Keratinocyte (primary cell): ENCODE data around the gene LDLRAD4. TPM values are rescaled to one million over a fixed set of nuclear protein-coding genes. Genes with fewer than 3 reads are reported as not detected.

Experiments used
- DNase-seq: peaks from one replicate; pipeline ENCODE4 v3.0.0-alpha.2; 2011; ENCODE audit warnings: low read depth, missing footprints, low spot score
- FAIRE-seq: peaks from 2 replicates; lab custom pipeline; 2011; peaks lifted over from hg19 to GRCh38; lab: Jason Lieb, UNC
- H2AFZ ChIP-seq: 2 replicates; pipeline ENCODE4 v1.6.0; 2012; ENCODE audit warnings: low read length, control low read depth, inconsistent platforms; ENCODE audit not compliant: control insufficient read depth
- H3K27ac ChIP-seq: 2 replicates; pipeline ENCODE4 v1.5.1; 2011; ENCODE audit warnings: low read length; ENCODE audit not compliant: control insufficient read depth, insufficient read depth
- H3K27me3 ChIP-seq: 3 replicates; pipeline ENCODE4 v1.6.0; 2011; ENCODE audit warnings: low read length; ENCODE audit not compliant: control insufficient read depth, insufficient read depth; ENCODE audit errors: extremely low read depth
- H3K36me3 ChIP-seq, 2 experiments: 2 replicates in 1 of 2; 3 replicates in 1 of 2; pipeline ENCODE4 v1.5.1; 2011; ENCODE audit warnings: low read length in 2 of 2, mild to moderate bottlenecking in 1 of 2; ENCODE audit not compliant: control insufficient read depth in 2 of 2, insufficient read depth in 2 of 2; ENCODE audit errors: extremely low read depth in 1 of 2
- H3K4me1 ChIP-seq: 3 replicates; pipeline ENCODE4 v1.5.1; 2011; ENCODE audit warnings: low read length; ENCODE audit not compliant: control insufficient read depth, insufficient read depth; ENCODE audit errors: extremely low read depth
- H3K4me2 ChIP-seq: 3 replicates; pipeline ENCODE4 v1.6.0; 2011; ENCODE audit warnings: low read depth, low read length; ENCODE audit not compliant: control insufficient read depth, insufficient read depth; ENCODE audit errors: extremely low read depth
- H3K4me3 ChIP-seq, 3 experiments: fragments of 200-600 bp in 1 of 3; sonication (generic) in 1 of 3; 2 replicates in 2 of 3; 3 replicates in 1 of 3; pipeline ENCODE4 v1.5.1; 2011 to 2016; ENCODE audit warnings: low read length in 3 of 3, mild to moderate bottlenecking in 3 of 3, control low read depth in 2 of 3, inconsistent platforms in 1 of 3, low read depth in 1 of 3, mixed read lengths in 1 of 3, mixed run types in 1 of 3, moderate library complexity in 1 of 3; ENCODE audit not compliant: control insufficient read depth in 2 of 3, insufficient read depth in 2 of 3; ENCODE audit errors: extremely low read depth in 1 of 3
- H3K79me2 ChIP-seq: 2 replicates; pipeline ENCODE4 v1.6.0; 2012; ENCODE audit warnings: low read length; ENCODE audit not compliant: control insufficient read depth, insufficient read depth
- H3K9ac ChIP-seq: 3 replicates; pipeline ENCODE4 v1.6.0; 2011; ENCODE audit warnings: low read length; ENCODE audit not compliant: control insufficient read depth, insufficient read depth; ENCODE audit errors: extremely low read depth
- H3K9me1 ChIP-seq: 3 replicates; pipeline ENCODE4 v1.6.0; 2011; ENCODE audit warnings: low read length; ENCODE audit not compliant: control insufficient read depth, insufficient read depth; ENCODE audit errors: extremely low read depth
- H3K9me3 ChIP-seq: 2 replicates; pipeline ENCODE4 v1.5.1; 2012; ENCODE audit warnings: low read depth, low read length; ENCODE audit not compliant: control insufficient read depth
- H4K20me1 ChIP-seq: 3 replicates; pipeline ENCODE4 v1.6.0; 2011; ENCODE audit warnings: low read length; ENCODE audit not compliant: control insufficient read depth, insufficient read depth; ENCODE audit errors: extremely low read depth
- CTCF ChIP-seq, 3 experiments: IDR thresholded peaks in 1 of 3; conservative IDR thresholded peaks in 1 of 3; optimal IDR thresholded peaks in 1 of 3; 2 replicates in 2 of 3; 3 replicates in 1 of 3; pipeline versions ENCODE3 to v1.5.1; 2011; ENCODE audit warnings: low read length in 3 of 3, mild to moderate bottlenecking in 3 of 3, moderate library complexity in 2 of 3, control low read depth in 1 of 3, inconsistent platforms in 1 of 3; ENCODE audit not compliant: insufficient read depth in 2 of 3; ENCODE audit errors: extremely low read depth in 1 of 3
- EZH2 ChIP-seq: IDR thresholded peaks from one replicate; pipeline ENCODE4 v1.6.1; 2012; ENCODE audit warnings: inconsistent platforms, mild to moderate bottlenecking, low read length, moderate library complexity
- dilution Hi-C: fragments of 300-500 bp; cut with MboI; formaldehyde crosslinking; loops from one replicate; pipeline ENCODE4 v1.7.0; 2020; ENCODE audit warnings: low sequenced_read_pairs; ENCODE audit not compliant: extremely low pct_ligation_motif_present
- polyA plus RNA-seq, 5 experiments: library from polyadenylated mRNA; depleted of rRNA in 3 of 5; stranded (reverse) in 3 of 5; stranded (forward) in 1 of 5; unstranded in 1 of 5; fragments of >200 nt; gene quantifications; 1 replicate in 1 of 5; 2 replicates in 3 of 5; 3 replicates in 1 of 5; pipeline versions ENCODE4 v1.2.1 to v1.2.3, GENCODE V29; 2011 to 2012; ENCODE audit warnings: missing spikeins in 2 of 5, low read depth in 1 of 5, low replicate concordance in 1 of 5

LDLRAD4 gene
- polyA plus RNA-seq, 1 donor (not counting 4 experiments of a cell fraction or from before 2014, with no cell fraction given): not detected

- dilution Hi-C loops: no loop called here
- Histone ChIP-seq H2AFZ (no peak overlapping the region), H3K27me3 (peaks cover 41% of the 10 kb centered on the region), H3K4me2 (no peak overlapping the region), H3K36me3 (no peaks in the 10 kb centered on the region), H3K27ac (no peak overlapping the region), H3K4me1 (peaks cover 9% of the 10 kb centered on the region), H3K9ac (no peak overlapping the region), H4K20me1 (no peaks in the 10 kb centered on the region), H3K79me2 (no peaks in the 10 kb centered on the region), H3K4me3 (no peak overlapping the region), H3K9me3 (no peaks in the 10 kb centered on the region), H3K9me1 (no peaks in the 10 kb centered on the region)
- TF ChIP-seq EZH2 (no peak), CTCF (optimal IDR thresholded peaks at IDR 0.05 in 1 of 3, IDR thresholded peaks at IDR 0.05 in 1 of 3, conservative IDR thresholded peaks at IDR 0.05 in 1 of 3; ENCODE audit: extremely low read depth in 1 of 3, insufficient read depth in 2 of 3, low read length in 3 of 3) (no peak)
- no peak for DNase-seq
- FAIRE-seq: no peak
Observed at GRCh38 chr18:13613591-13614501, 395.3 kb downstream of the LDLRAD4 start.

DNA sequence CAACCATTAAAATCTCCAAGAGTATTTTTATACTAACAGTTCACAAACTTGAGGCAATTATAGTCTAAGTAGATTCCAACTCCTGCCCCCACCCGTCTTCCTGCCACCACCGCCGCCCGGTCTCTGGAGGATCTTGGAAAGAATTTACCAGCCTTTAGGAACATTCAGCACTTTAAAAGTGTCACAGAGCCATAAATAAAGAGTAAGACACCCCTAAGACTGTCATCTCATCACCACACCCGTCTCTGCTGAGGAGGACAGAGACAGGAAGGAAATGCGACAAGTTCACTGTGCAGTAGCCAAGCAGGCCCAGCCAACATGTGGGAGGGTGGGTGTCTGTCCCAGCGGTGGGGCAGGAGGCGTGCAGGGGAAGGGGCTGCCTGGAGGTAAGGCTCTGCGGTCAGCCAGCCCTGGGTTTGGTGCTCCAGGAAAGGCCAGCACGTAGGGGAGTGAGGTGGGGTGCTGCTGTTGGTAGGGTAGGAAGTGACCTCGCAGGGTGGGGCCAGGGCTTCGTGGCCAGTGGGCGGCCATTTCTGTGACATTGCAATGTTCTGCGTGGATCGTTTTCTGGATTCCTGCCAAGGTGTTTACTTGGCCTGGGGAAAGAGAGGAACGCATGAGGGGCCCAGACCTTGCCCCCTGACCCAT, 396.2 kb downstream of the LDLRAD4 start:
- Histone ChIP-seq H4K20me1 (no peaks in the 10 kb centered on the region), H3K27me3 (peaks cover 41% of the 10 kb centered on the region), H3K9me3 (no peaks in the 10 kb centered on the region), H3K36me3 (no peaks in the 10 kb centered on the region), H3K27ac (no peak overlapping the region), H2AFZ (no peak overlapping the region), H3K9ac (no peak overlapping the region), H3K4me3 (no peak overlapping the region), H3K9me1 (no peaks in the 10 kb centered on the region), H3K4me2 (no peak overlapping the region), H3K79me2 (no peaks in the 10 kb centered on the region), H3K4me1 (peaks cover 9% of the 10 kb centered on the region)
- FAIRE-seq: no peak
- no peak for DNase-seq
- dilution Hi-C loops: no loop called here
- TF ChIP-seq EZH2 (no peak), CTCF (optimal IDR thresholded peaks at IDR 0.05 in 1 of 3, IDR thresholded peaks at IDR 0.05 in 1 of 3, conservative IDR thresholded peaks at IDR 0.05 in 1 of 3; ENCODE audit: extremely low read depth in 1 of 3, insufficient read depth in 2 of 3, low read length in 3 of 3) (no peak)
